Measurements from ENCODE around the gene HTT.

The HTT gene

GRCh38 chr4:3233391-3234071 lies 159.1 kb downstream of the HTT start:
- Histone ChIP-seq H3K4me3 (replicated peaks; ENCODE audit: insufficient read depth, low read length) (no peak overlapping the region), H3K27me3 (ENCODE audit: insufficient read depth, poor library complexity, severe bottlenecking) (no peaks in the 10 kb centered on the region), H3K27ac (replicated peaks) (no peak overlapping the region)
- no peak for DNase-seq (ENCODE audit: low read depth in 1 of 2, low spot score in 1 of 2)
- no peak for TF ChIP-seq POLR2AphosphoS5 (IDR thresholded peaks at IDR 0.05; ENCODE audit: low read depth)
- no peak for TF ChIP-seq SPI1 (IDR thresholded peaks at IDR 0.05; ENCODE audit: borderline replicate concordance, low read depth)
- TF ChIP-seq GABPA (IDR thresholded peaks at IDR 0.05; ENCODE audit: low read depth): no peak
- TF ChIP-seq, protein P1, sequence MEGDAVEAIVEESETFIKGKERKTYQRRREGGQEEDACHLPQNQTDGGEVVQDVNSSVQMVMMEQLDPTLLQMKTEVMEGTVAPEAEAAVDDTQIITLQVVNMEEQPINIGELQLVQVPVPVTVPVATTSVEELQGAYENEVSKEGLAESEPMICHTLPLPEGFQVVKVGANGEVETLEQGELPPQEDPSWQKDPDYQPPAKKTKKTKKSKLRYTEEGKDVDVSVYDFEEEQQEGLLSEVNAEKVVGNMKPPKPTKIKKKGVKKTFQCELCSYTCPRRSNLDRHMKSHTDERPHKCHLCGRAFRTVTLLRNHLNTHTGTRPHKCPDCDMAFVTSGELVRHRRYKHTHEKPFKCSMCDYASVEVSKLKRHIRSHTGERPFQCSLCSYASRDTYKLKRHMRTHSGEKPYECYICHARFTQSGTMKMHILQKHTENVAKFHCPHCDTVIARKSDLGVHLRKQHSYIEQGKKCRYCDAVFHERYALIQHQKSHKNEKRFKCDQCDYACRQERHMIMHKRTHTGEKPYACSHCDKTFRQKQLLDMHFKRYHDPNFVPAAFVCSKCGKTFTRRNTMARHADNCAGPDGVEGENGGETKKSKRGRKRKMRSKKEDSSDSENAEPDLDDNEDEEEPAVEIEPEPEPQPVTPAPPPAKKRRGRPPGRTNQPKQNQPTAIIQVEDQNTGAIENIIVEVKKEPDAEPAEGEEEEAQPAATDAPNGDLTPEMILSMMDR (IDR thresholded peaks at IDR 0.05; ENCODE audit: insufficient read depth, low read length): no peak
- no peak for TF ChIP-seq REST (IDR thresholded peaks at IDR 0.05; ENCODE audit: insufficient replicate concordance, low read depth)

DNA sequence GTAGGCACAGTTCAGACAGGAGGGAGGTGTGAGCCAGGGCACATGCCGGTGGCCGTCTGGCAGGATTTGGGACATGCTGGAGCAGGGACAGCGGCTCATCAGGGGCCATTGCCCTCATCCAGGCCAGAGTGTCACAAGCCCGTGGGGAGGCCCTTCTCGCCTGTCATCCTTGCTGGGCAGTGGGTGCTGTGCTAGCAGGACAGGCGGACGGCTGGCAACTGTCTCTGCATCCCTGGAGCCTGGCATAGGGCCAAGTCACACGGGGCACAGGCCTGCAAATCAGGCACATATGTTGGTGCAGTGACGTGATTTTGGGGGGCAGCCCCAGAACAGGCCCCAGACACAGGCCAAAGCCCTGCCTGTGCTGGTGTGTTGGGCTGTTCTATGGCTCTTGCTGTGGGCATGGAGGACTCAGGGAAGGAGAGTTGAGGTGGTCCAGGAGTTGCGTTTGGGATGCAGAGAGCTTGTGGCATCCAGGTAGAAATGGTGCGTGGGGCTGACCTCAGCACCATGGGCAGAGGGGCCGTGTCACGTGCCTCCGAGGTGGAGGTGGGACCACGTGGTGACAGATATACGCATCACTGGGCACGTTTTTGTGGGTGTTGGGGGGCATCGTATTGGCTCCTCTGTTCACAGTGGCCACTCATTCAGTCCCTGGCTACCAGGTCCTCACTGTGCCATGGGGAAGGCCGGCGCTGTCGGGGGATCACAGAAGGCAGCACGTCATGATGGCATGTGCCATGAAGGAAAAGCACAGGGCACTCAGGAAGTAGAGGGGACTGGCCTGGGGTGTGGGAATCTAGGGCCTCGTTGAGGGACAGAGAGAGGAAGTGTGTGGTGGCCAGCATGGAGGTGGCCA lies 159.9 kb downstream of the HTT start:
- no peak overlapping the region for H3K4me3 ChIP-seq (replicated peaks; ENCODE audit: insufficient read depth, low read length)
- no peak overlapping the region for H3K27ac ChIP-seq (replicated peaks)
- no peak for DNase-seq (ENCODE audit: low read depth in 1 of 2, low spot score in 1 of 2)
- no peaks in the 10 kb centered on the region for H3K27me3 ChIP-seq (ENCODE audit: insufficient read depth, poor library complexity, severe bottlenecking)
- TF ChIP-seq REST (IDR thresholded peaks at IDR 0.05; ENCODE audit: insufficient replicate concordance, low read depth): no peak

DNA sequence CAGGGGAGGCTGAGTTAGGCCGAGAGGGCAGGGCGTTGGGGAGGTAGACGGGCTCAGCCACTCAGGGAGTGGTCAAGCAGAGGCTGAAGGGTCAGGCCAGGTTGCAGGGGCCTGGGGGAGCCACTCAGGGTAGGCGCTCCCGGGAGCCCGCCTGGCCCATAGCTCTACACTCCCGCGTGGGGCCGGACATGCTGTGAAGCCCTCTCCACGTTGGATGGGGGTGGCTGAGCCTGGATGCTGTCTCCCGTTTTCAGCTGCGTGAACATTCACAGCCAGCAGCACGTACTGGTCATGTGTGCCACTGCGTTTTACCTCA lies 160.5 kb downstream of the HTT start:
- no peak for DNase-seq (ENCODE audit: low read depth in 1 of 2, low spot score in 1 of 2)
- Histone ChIP-seq H3K27ac (replicated peaks) (no peak overlapping the region), H3K27me3 (ENCODE audit: insufficient read depth, poor library complexity, severe bottlenecking) (no peaks in the 10 kb centered on the region), H3K4me3 (replicated peaks; ENCODE audit: insufficient read depth, low read length) (no peak overlapping the region)
- TF ChIP-seq, protein P1 (IDR thresholded peaks at IDR 0.05; ENCODE audit: insufficient read depth, low read length): no peak
- TF ChIP-seq REST (IDR thresholded peaks at IDR 0.05; ENCODE audit: insufficient replicate concordance, low read depth) (no peak), POLR2AphosphoS5 (IDR thresholded peaks at IDR 0.05; ENCODE audit: low read depth) (no peak), GABPA (IDR thresholded peaks at IDR 0.05; ENCODE audit: low read depth) (no peak), SPI1 (IDR thresholded peaks at IDR 0.05; ENCODE audit: borderline replicate concordance, low read depth) (no peak)
